Measurements from ENCODE around the gene ECPAS.
"Not testable (repeated sequence)": the region's sequence is repeated elsewhere in the genome, so short reads cannot be mapped to it uniquely, and the experiment has no call there.

The ECPAS gene

DNA sequence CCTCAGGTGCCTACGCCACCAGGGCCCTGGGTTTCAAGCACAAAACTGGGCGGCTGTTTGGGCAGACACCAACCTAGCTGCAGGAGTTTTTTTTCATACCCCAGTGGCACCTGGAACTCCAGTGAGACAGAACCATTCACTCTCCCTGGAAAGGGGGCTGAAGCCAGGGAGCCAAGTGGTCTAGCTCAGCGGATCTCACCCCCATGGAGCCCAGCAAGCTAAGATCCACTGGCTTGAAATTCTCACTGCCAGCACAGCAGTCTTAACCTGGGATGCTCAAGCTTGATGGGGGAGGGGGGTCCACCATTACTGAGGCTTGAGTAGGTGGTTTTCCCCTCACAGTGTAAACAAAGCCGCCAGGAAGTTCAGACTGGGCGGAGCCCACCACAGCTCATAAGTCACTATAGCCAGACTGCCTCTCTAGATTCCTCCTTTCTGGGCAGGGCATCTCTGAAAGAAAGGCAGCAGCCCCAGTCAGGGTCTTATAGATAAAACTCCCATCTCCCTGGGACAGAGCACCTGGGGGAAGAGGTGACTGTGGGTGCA is 149.8 kb downstream of the ECPAS start:
- DNase-seq = not testable (repeated sequence)

- DNase-seq = no peak
Observed at GRCh38 chr9:111330124-111330523, 154.1 kb downstream of the ECPAS start, which contains the start of gene OR2K2. TSS of gene OR2K2 (minus strand) at chr9:111330224. CDS start at chr9:111328433, 1,791 bp downstream.

GRCh38 chr9:111320631-111321030 is 163.6 kb downstream of the ECPAS start:
- DNase-seq = no peak

DNA sequence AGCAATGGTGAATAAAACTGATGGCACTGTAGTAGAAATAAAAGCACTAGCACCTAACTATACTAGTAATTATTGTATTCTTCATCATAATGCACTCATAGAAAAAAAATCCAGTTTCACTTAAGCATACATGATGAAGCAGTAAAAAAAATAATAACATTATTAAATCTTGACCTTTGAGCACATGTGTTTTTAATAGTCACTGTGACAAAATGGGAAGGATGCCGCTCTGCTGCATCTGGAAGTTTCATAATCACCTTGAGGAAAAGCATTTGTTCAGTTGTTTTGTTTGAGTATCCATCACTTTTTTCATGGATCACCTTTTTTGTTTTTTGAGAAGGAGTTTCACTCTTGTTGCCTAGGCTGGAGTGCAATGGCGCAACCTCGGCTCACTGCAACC is 167.4 kb downstream of the ECPAS start:
- no peak for DNase-seq
